CD14-positive monocyte (primary cell): Measurements from ENCODE around the gene HVCN1. TPM values are rescaled to one million over a fixed set of nuclear protein-coding genes. Genes with fewer than 3 reads are reported as not detected.

Source experiments
- DNase-seq, 3 donors: peaks; one replicate each; pipeline ENCODE4 v3.0.0-alpha.2; 2011 to 2022
- H2AFZ ChIP-seq: 2 replicates; pipeline ENCODE4 v1.6.0; 2012; ENCODE audit warnings: mild to moderate bottlenecking, low read depth, low read length, inconsistent platforms; ENCODE audit not compliant: insufficient read depth, poor library complexity, severe bottlenecking
- H3K27ac ChIP-seq, 2 donors: 1 replicate in 1 of 2; 2 replicates in 1 of 2; pipeline ENCODE4 v1.5.1; 2012 to 2013; ENCODE audit warnings: low read length in 2 of 2, control low read depth in 1 of 2, inconsistent platforms in 1 of 2, low read depth in 1 of 2, mild to moderate bottlenecking in 1 of 2
- H3K27me3 ChIP-seq, 2 donors: one replicate each; pipeline versions ENCODE4 v1.6.0 to v1.6.1; 2011 to 2013; ENCODE audit warnings: low read length in 2 of 2; ENCODE audit not compliant: control insufficient read depth in 2 of 2, insufficient read depth in 2 of 2
- H3K36me3 ChIP-seq, 2 donors: replicated peaks in 1 of 2; 1 replicate in 1 of 2; 2 replicates in 1 of 2; pipeline versions ENCODE4 v1.5.1 to v1.6.1; 2012 to 2013; ENCODE audit warnings: low read length in 2 of 2, control low read depth in 1 of 2, inconsistent platforms in 1 of 2, mild to moderate bottlenecking in 1 of 2; ENCODE audit not compliant: insufficient read depth in 2 of 2, control insufficient read depth in 1 of 2
- H3K4me1 ChIP-seq, 2 donors: 1 replicate in 1 of 2; 2 replicates in 1 of 2; pipeline versions ENCODE4 v1.5.1 to v1.6.1; 2012 to 2013; ENCODE audit warnings: low read length in 2 of 2, control low read depth in 1 of 2, inconsistent platforms in 1 of 2, mild to moderate bottlenecking in 1 of 2, moderate library complexity in 1 of 2; ENCODE audit not compliant: insufficient read depth in 2 of 2, control insufficient read depth in 1 of 2
- H3K4me2 ChIP-seq: replicated peaks from 2 replicates; pipeline ENCODE3; 2012; ENCODE audit warnings: low read length, moderate library complexity, mild to moderate bottlenecking; ENCODE audit not compliant: poor library complexity, severe bottlenecking; ENCODE audit errors: extremely low read depth
- H3K4me3 ChIP-seq, 3 experiments: fragments of 200-600 bp in 1 of 3; sonication (generic) in 1 of 3; replicated peaks in 1 of 3; 1 replicate in 2 of 3; 2 replicates in 1 of 3; pipeline ENCODE4 v1.5.1; 2011 to 2013; ENCODE audit warnings: low read length in 3 of 3, mild to moderate bottlenecking in 3 of 3, control low read depth in 2 of 3, low read depth in 2 of 3, inconsistent platforms in 1 of 3, moderate library complexity in 1 of 3
- H3K79me2 ChIP-seq: 2 replicates; pipeline ENCODE4 v1.6.0; 2012; ENCODE audit warnings: mild to moderate bottlenecking, control low read depth, inconsistent platforms, low read length, moderate library complexity; ENCODE audit not compliant: insufficient read depth
- H3K9ac ChIP-seq: 2 replicates; pipeline ENCODE4 v1.6.0; 2017; ENCODE audit warnings: low read length, mild to moderate bottlenecking; ENCODE audit not compliant: insufficient read depth, poor library complexity, severe bottlenecking
- H3K9me3 ChIP-seq, 2 donors: replicated peaks in 1 of 2; 1 replicate in 1 of 2; 2 replicates in 1 of 2; pipeline versions ENCODE4 v1.5.1 to v1.6.1; 2012 to 2013; ENCODE audit warnings: low read length in 2 of 2, control low read depth in 1 of 2; ENCODE audit not compliant: control insufficient read depth in 1 of 2, insufficient read depth in 1 of 2
- H4K20me1 ChIP-seq: 2 replicates; pipeline ENCODE4 v1.6.0; 2012; ENCODE audit warnings: mild to moderate bottlenecking, low read length, control low read depth, moderate library complexity; ENCODE audit not compliant: insufficient read depth
- H3K27ac Mint-ChIP-seq, 7 donors: one replicate each; pipeline ENCODE4 v1.8.0; 2020; ENCODE audit warnings: mild to moderate bottlenecking in 7 of 7, mixed read lengths in 7 of 7, moderate library complexity in 6 of 7, inconsistent platforms in 2 of 7
- H3K27me3 Mint-ChIP-seq, 3 donors: one replicate each; pipeline ENCODE4 v1.8.0; 2021 to 2022; ENCODE audit warnings: low read depth in 3 of 3, mild to moderate bottlenecking in 3 of 3, mixed read lengths in 3 of 3, moderate library complexity in 3 of 3, inconsistent platforms in 1 of 3
- H3K36me3 Mint-ChIP-seq, 2 donors: one replicate each; pipeline ENCODE4 v1.8.0; 2020; ENCODE audit warnings: mixed read lengths in 2 of 2, inconsistent platforms in 1 of 2, mild to moderate bottlenecking in 1 of 2
- H3K4me1 Mint-ChIP-seq: one replicate; pipeline ENCODE4 v1.8.0; 2020; ENCODE audit warnings: mild to moderate bottlenecking, mixed read lengths
- H3K4me3 Mint-ChIP-seq, 2 donors: one replicate each; pipeline ENCODE4 v1.8.0; 2020; ENCODE audit warnings: mild to moderate bottlenecking in 2 of 2, mixed read lengths in 2 of 2, moderate library complexity in 1 of 2
- H3K9me3 Mint-ChIP-seq, 7 donors: one replicate each; pipeline ENCODE4 v1.8.0; 2020 to 2022; ENCODE audit warnings: mixed read lengths in 7 of 7, mild to moderate bottlenecking in 6 of 7, moderate library complexity in 6 of 7, inconsistent platforms in 2 of 7
- CTCF ChIP-seq: fragments of 200-600 bp; IDR thresholded peaks from one replicate; pipeline ENCODE4 v1.8.0; 2022; ENCODE audit warnings: antibody characterized with exemption, mild to moderate bottlenecking
- WGBS: methylation state at CpG from one replicate; pipeline ENCODE4 v1.1.5; 2013; ENCODE audit warnings: missing lambda C conversion rate; ENCODE audit not compliant: insufficient coverage; 5-methylcytosine and 5-hydroxymethylcytosine counted together
- intact Hi-C, 2 donors: fragments of 100-400 bp; cut with micrococcal nuclease; formaldehyde crosslinking; loops; one replicate each; pipeline versions ENCODE4 v1.15.0 to v1.15.1; 2023
- polyA plus RNA-seq, 3 donors: library from polyadenylated mRNA; depleted of rRNA in 1 of 3; unstranded in 2 of 3; stranded (reverse) in 1 of 3; fragments of 300-500 nt in 2 of 3; fragments of >200 nt in 1 of 3; fragmentation: Illumina TruSeq in 2 of 3; gene quantifications; 1 replicate in 2 of 3; 2 replicates in 1 of 3; pipeline ENCODE4 v1.2.3, GENCODE V29; 2012 to 2021

Gene HVCN1
- polyA plus RNA-seq, 3 donors: 119 to 167 (median 121) TPM

- Histone ChIP-seq H3K27ac (peak overlapping the region in 1 of 2 donors; percentile 15), H3K4me1 (peaks cover 5 to 6% of the 10 kb centered on the region in 2 donors), H3K79me2 (peaks cover 11% of the 10 kb centered on the region), H3K4me3 (no peak overlapping the region), H3K9me3 (peaks cover 0 to 5% of the 10 kb centered on the region in 2 donors), H3K27me3 (no peaks in the 10 kb centered on the region), H4K20me1 (peaks cover 66% of the 10 kb centered on the region), H3K36me3 (peaks cover 31 to 83% of the 10 kb centered on the region in 2 donors), H3K4me2 (no peak overlapping the region), H3K9ac (no peak overlapping the region), H2AFZ (no peak overlapping the region)
- DNase-seq: no peak
- intact Hi-C loops: no loop called here
- Mint-ChIP-seq H3K9me3 (peaks cover 0 to 12% (median 7%) of the 10 kb centered on the region in 7 donors), H3K27me3 (peaks cover 0 to 2% (median 1%) of the 10 kb centered on the region in 3 donors), H3K27ac (peak overlapping the region in 4 of 7 donors; percentile 32 to 55 (median 44)), H3K4me3 (no peak overlapping the region), H3K36me3 (peaks cover 78 to 97% of the 10 kb centered on the region in 2 donors), H3K4me1 (peaks cover 39% of the 10 kb centered on the region)
- no CpG with 5 or more reads among the region's 4 CpGs for WGBS
- no peak for TF ChIP-seq CTCF
These were observed 18.7 kb downstream of the HVCN1 start for GRCh38 chr12:110670161-110670701.

GRCh38 chr12:110669193-110669502 is 19.8 kb downstream of the HVCN1 start:
- Mint-ChIP-seq H3K36me3 (peaks cover 82 to 97% of the 10 kb centered on the region in 2 donors), H3K4me1 (peaks cover 38% of the 10 kb centered on the region), H3K9me3 (peaks cover 0 to 15% (median 7%) of the 10 kb centered on the region in 7 donors), H3K4me3 (peak overlapping the region in 1 of 2 donors; percentile 42), H3K27ac (peak overlapping the region in 5 of 7 donors; percentile 16 to 76 (median 42)), H3K27me3 (peaks cover 0 to 2% (median 1%) of the 10 kb centered on the region in 3 donors)
- peak overlapping the region in 1 of 2 donors; percentile 14 for H3K27ac ChIP-seq
- H3K4me2 ChIP-seq: no peak overlapping the region
- peaks cover 12% of the 10 kb centered on the region for H3K79me2 ChIP-seq
- peaks cover 66% of the 10 kb centered on the region for H4K20me1 ChIP-seq
- intact Hi-C loops: no loop called here
- H3K4me3 ChIP-seq: no peak overlapping the region
- H3K9ac ChIP-seq: no peak overlapping the region
- H2AFZ ChIP-seq: no peak overlapping the region
- no peaks in the 10 kb centered on the region for H3K27me3 ChIP-seq
- no peak for DNase-seq
- peaks cover 0 to 8% of the 10 kb centered on the region in 2 donors for H3K9me3 ChIP-seq
- peaks cover 38 to 85% of the 10 kb centered on the region in 2 donors for H3K36me3 ChIP-seq
- peaks cover 5 to 6% of the 10 kb centered on the region in 2 donors for H3K4me1 ChIP-seq
- whole genome bisulfite sequencing: 37% methylated on average over 5 of the region's 5 CpGs
- no peak for TF ChIP-seq CTCF
